Measurements from ENCODE around the gene PAN3.

Gene PAN3

GRCh38 chr13:28159057-28159456 lies 20.7 kb downstream of the PAN3 start:
- DNase-seq (ENCODE audit: insufficient read length, low spot score) (no peak), FAIRE-seq (no peak)
- no peak for TF ChIP-seq POLR2A (IDR thresholded peaks at IDR 0.05; ENCODE audit: low read depth, low read length)

GRCh38 chr13:28161370-28161769 lies 23.0 kb downstream of the PAN3 start:
- no peak for TF ChIP-seq POLR2A (IDR thresholded peaks at IDR 0.05; ENCODE audit: low read depth, low read length)
- DNase-seq (ENCODE audit: insufficient read length, low spot score) (no peak), FAIRE-seq (peak; percentile 68)

GRCh38 chr13:28163587-28163986 lies 25.2 kb downstream of the PAN3 start:
- FAIRE-seq = no peak
- no peak for TF ChIP-seq POLR2A (IDR thresholded peaks at IDR 0.05; ENCODE audit: low read depth, low read length)
- DNase-seq (ENCODE audit: insufficient read length, low spot score) = no peak

GRCh38 chr13:28166257-28166656 lies 27.9 kb downstream of the PAN3 start:
- no peak for TF ChIP-seq POLR2A (IDR thresholded peaks at IDR 0.05; ENCODE audit: low read depth, low read length)
- FAIRE-seq (no peak), DNase-seq (ENCODE audit: insufficient read length, low spot score) (no peak)

GRCh38 chr13:28171266-28171665 lies 32.9 kb downstream of the PAN3 start:
- DNase-seq (ENCODE audit: insufficient read length, low spot score) = no peak
- FAIRE-seq = no peak
- TF ChIP-seq POLR2A (IDR thresholded peaks at IDR 0.05; ENCODE audit: low read depth, low read length) = no peak

GRCh38 chr13:28172947-28173346 lies 34.6 kb downstream of the PAN3 start:
- no peak for DNase-seq (ENCODE audit: insufficient read length, low spot score)
- no peak for FAIRE-seq
- no peak for TF ChIP-seq POLR2A (IDR thresholded peaks at IDR 0.05; ENCODE audit: low read depth, low read length)

- no peak for TF ChIP-seq POLR2A (IDR thresholded peaks at IDR 0.05; ENCODE audit: low read depth, low read length)
- FAIRE-seq = no peak
- no peak for DNase-seq (ENCODE audit: insufficient read length, low spot score)
Measured at GRCh38 chr13:28173793-28174192, 35.4 kb downstream of the PAN3 start.

- DNase-seq (ENCODE audit: insufficient read length, low spot score) = no peak
- no peak for TF ChIP-seq POLR2A (IDR thresholded peaks at IDR 0.05; ENCODE audit: low read depth, low read length)
- no peak for FAIRE-seq
Measured at GRCh38 chr13:28177327-28177726, 39.0 kb downstream of the PAN3 start.

GRCh38 chr13:28177877-28178276 lies 39.5 kb downstream of the PAN3 start:
- no peak for TF ChIP-seq POLR2A (IDR thresholded peaks at IDR 0.05; ENCODE audit: low read depth, low read length)
- FAIRE-seq (no peak), DNase-seq (ENCODE audit: insufficient read length, low spot score) (no peak)

GRCh38 chr13:28179974-28180373 lies 41.6 kb downstream of the PAN3 start:
- no peak for TF ChIP-seq POLR2A (IDR thresholded peaks at IDR 0.05; ENCODE audit: low read depth, low read length)
- FAIRE-seq (no peak), DNase-seq (ENCODE audit: insufficient read length, low spot score) (no peak)

GRCh38 chr13:28181413-28181812 lies 43.1 kb downstream of the PAN3 start:
- DNase-seq (ENCODE audit: insufficient read length, low spot score) (peak; percentile 30), FAIRE-seq (peak; percentile 81)
- TF ChIP-seq POLR2A (IDR thresholded peaks at IDR 0.05; ENCODE audit: low read depth, low read length) = no peak

GRCh38 chr13:28185256-28185655 lies 46.9 kb downstream of the PAN3 start:
- TF ChIP-seq POLR2A (IDR thresholded peaks at IDR 0.05; ENCODE audit: low read depth, low read length) = no peak
- FAIRE-seq (no peak), DNase-seq (ENCODE audit: insufficient read length, low spot score) (no peak)

GRCh38 chr13:28199089-28199488 lies 60.7 kb downstream of the PAN3 start:
- DNase-seq (ENCODE audit: insufficient read length, low spot score) (no peak), FAIRE-seq (no peak)
- no peak for TF ChIP-seq POLR2A (IDR thresholded peaks at IDR 0.05; ENCODE audit: low read depth, low read length)

- DNase-seq (ENCODE audit: insufficient read length, low spot score) (no peak), FAIRE-seq (no peak)
- TF ChIP-seq POLR2A (IDR thresholded peaks at IDR 0.05; ENCODE audit: low read depth, low read length) = no peak
Measured at GRCh38 chr13:28204043-28204442, 65.7 kb downstream of the PAN3 start.

- no peak for FAIRE-seq
- no peak for TF ChIP-seq POLR2A (IDR thresholded peaks at IDR 0.05; ENCODE audit: low read depth, low read length)
- DNase-seq (ENCODE audit: insufficient read length, low spot score) = no peak
Measured at GRCh38 chr13:28204690-28205443, 66.5 kb downstream of the PAN3 start.

All from H54 (cell line).